Prostate gland (tissue), 2 donors: Measurements from ENCODE around the gene TRAF3. TPM values are rescaled to one million over a fixed set of nuclear protein-coding genes. Genes with fewer than 3 reads are reported as not detected.

Source experiments
- DNase-seq: peaks from one replicate; pipeline ENCODE4 v3.0.0-alpha.2; 2019; ENCODE audit warnings: low spot score
- H3K27ac ChIP-seq, 2 donors: fragments of 200-600 bp; sonication (generic); 2 replicates each; pipeline ENCODE4 v1.5.1; 2017 to 2019
- H3K27me3 ChIP-seq: fragments of 200-600 bp; sonication (generic); replicated peaks from 2 replicates; pipeline ENCODE4 v1.5.1; 2019; ENCODE audit not compliant: insufficient read depth
- H3K36me3 ChIP-seq, 2 donors: fragments of 200-600 bp; sonication (generic); 1 replicate in 1 of 2; 2 replicates in 1 of 2; pipeline versions ENCODE4 v1.5.1 to v1.8.1; 2017 to 2019
- H3K4me1 ChIP-seq: fragments of 200-600 bp; sonication (generic); replicated peaks from 2 replicates; pipeline ENCODE4 v1.5.1; 2019
- H3K4me3 ChIP-seq, 2 donors: fragments of 200-600 bp; sonication (generic); 2 replicates each; pipeline ENCODE4 v1.5.1; 2017 to 2019
- H3K9me3 ChIP-seq: fragments of 200-600 bp; sonication (generic); 2 replicates; pipeline ENCODE4 v1.5.1; 2017
- POLR2A ChIP-seq: fragments of 450-650 bp; IDR thresholded peaks from one replicate; pipeline ENCODE4 v1.6.1; 2016; ENCODE audit warnings: antibody characterized with exemption, mild to moderate bottlenecking
- POLR2AphosphoS5 ChIP-seq: sonication (generic); formaldehyde crosslinking; IDR thresholded peaks from one replicate; pipeline ENCODE4 v1.6.1; 2017; ENCODE audit warnings: antibody characterized with exemption
- WGBS: methylation state at CpG from one replicate; pipeline ENCODE4 v1.1.5; 2018; 5-methylcytosine and 5-hydroxymethylcytosine counted together
- intact Hi-C: fragments of 100-400 bp; cut with DNase I; formaldehyde crosslinking; loops from one replicate; pipeline ENCODE4 v1.14.2; 2022
- total RNA-seq, 2 donors: library from RNA; depleted of rRNA; stranded (reverse); fragments of >200 nt; gene quantifications; one replicate each; pipeline ENCODE4 v1.1.0, GENCODE V29; 2016
- TF ChIP-seq, protein P1 (sequence below), 4 experiments: fragments of 200-600 bp in 2 of 4; fragments of 450-650 bp in 2 of 4; sonication (generic) in 2 of 4; IDR thresholded peaks; 1 replicate in 3 of 4; 2 replicates in 1 of 4; pipeline ENCODE4 v1.5.1; 2016 to 2019; ENCODE audit warnings: antibody characterized with exemption in 4 of 4, mild to moderate bottlenecking in 2 of 4, moderate library complexity in 2 of 4

The TRAF3 gene
- total RNA-seq, 2 donors from 2014 or later: 8.3 to 22.0 TPM

DNA sequence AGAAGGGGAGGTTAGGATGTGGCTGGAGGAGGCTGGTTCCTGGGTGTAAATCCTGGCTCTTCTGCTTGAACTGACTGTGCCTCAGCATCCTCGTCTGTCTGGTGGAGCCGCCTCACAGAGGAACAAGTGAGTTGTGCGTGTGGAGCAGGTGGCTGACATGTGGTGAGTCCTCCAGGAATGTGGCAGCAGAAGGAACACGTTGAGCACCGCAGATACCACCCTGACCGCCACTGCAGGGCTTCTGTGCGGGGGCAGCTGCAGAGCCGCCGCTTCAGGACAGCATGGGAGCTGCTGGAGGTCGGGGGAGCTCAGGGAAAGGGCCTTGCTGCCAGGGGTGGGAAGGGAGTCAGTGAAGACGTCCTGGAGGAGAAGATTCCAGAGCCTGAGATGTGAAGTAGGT, 48.9 kb downstream of the TRAF3 start:
- Histone ChIP-seq H3K9me3 (no peaks in the 10 kb centered on the region), H3K27me3 (no peaks in the 10 kb centered on the region), H3K4me1 (no peaks in the 10 kb centered on the region), H3K4me3 (no peak overlapping the region), H3K27ac (no peak overlapping the region), H3K36me3 (no peaks in the 10 kb centered on the region)
- intact Hi-C loops: no loop called here
- DNase-seq: no peak
- WGBS: 89% methylated on average over 11 of the region's 11 CpGs
- TF ChIP-seq, protein P1, sequence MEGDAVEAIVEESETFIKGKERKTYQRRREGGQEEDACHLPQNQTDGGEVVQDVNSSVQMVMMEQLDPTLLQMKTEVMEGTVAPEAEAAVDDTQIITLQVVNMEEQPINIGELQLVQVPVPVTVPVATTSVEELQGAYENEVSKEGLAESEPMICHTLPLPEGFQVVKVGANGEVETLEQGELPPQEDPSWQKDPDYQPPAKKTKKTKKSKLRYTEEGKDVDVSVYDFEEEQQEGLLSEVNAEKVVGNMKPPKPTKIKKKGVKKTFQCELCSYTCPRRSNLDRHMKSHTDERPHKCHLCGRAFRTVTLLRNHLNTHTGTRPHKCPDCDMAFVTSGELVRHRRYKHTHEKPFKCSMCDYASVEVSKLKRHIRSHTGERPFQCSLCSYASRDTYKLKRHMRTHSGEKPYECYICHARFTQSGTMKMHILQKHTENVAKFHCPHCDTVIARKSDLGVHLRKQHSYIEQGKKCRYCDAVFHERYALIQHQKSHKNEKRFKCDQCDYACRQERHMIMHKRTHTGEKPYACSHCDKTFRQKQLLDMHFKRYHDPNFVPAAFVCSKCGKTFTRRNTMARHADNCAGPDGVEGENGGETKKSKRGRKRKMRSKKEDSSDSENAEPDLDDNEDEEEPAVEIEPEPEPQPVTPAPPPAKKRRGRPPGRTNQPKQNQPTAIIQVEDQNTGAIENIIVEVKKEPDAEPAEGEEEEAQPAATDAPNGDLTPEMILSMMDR (IDR thresholded peaks at IDR 0.05): no peak

DNA sequence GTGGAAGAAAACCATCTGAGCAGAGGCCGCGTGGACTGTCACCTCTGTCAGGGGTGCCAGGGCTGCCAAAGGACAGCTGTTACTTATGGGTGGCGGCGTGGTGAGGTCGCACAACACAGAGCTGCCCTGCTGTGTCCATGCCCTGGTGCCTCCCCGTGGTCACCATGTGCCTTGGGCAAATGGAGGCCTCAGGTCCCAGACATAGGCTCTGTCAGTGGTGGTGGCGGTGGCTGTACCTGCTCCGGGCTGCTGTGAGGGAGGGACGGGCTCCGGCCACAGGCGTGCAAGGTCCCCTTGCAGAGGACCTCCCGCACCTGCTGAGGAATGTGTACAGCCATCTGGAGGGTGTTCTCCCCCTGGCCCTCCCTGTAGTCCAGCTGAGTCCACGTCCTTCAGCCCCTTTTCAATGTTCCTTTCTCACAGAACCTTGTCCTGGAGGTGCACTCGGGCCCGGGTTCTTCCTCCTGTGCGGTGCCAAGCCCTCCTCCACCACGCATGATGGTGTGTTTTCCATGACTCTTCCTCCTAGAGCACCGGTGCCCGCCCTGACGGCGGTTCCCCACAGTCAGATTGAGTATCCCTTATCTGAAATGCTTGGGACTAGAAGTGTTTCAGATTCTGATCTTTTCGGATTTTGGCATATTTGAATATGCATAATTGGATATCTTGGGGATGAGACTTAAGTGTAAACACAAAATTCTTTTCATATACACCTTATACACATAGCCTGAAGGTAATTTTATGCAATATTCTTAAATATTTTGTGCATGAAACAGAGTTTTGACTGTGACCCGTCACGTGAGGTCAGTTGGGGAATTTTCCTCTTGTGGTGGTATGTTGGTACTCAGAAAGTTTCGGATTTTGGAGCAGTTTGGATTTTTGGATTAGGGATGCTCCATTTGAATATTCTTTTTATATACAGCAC, 49.8 kb downstream of the TRAF3 start:
- 91% methylated on average over 25 of the region's 25 CpGs for WGBS
- Histone ChIP-seq H3K4me1 (no peaks in the 10 kb centered on the region), H3K27ac (no peak overlapping the region), H3K4me3 (no peak overlapping the region), H3K36me3 (no peaks in the 10 kb centered on the region), H3K9me3 (no peaks in the 10 kb centered on the region), H3K27me3 (no peaks in the 10 kb centered on the region)
- intact Hi-C loops: no loop called here
- DNase-seq: no peak
- TF ChIP-seq POLR2AphosphoS5: no peak
- TF ChIP-seq POLR2A: no peak
- TF ChIP-seq, protein P1 (IDR thresholded peaks at IDR 0.05): no peak

DNA sequence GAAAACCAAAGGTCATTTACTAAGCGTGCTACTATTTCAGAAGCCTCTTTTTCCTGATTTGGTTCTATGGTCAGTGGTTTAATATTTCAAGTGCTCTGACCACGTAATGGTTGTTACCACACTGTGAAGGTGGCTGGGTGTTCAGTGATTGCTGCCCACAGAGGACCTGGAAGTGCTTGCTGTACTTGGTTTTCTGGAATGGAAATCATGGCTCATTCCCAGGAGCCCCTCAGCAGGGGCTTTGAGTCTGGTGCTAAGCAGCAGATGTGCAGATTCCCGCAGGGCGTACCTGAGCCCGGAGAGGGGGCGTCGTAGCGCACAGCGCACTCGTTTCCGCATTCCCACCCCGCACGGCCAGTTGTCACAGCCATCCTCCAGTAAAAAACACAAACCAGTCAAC, 50.5 kb downstream of the TRAF3 start:
- intact Hi-C loops: no loop called here
- Histone ChIP-seq H3K27me3 (no peaks in the 10 kb centered on the region), H3K36me3 (no peaks in the 10 kb centered on the region), H3K27ac (no peak overlapping the region), H3K4me3 (no peak overlapping the region), H3K9me3 (no peaks in the 10 kb centered on the region), H3K4me1 (no peaks in the 10 kb centered on the region)
- 40% methylated on average over 13 of the region's 13 CpGs for WGBS
- no peak for DNase-seq
- no peak for TF ChIP-seq POLR2A
- TF ChIP-seq, protein P1 (IDR thresholded peaks at IDR 0.05): no peak
- TF ChIP-seq POLR2AphosphoS5: no peak

DNA sequence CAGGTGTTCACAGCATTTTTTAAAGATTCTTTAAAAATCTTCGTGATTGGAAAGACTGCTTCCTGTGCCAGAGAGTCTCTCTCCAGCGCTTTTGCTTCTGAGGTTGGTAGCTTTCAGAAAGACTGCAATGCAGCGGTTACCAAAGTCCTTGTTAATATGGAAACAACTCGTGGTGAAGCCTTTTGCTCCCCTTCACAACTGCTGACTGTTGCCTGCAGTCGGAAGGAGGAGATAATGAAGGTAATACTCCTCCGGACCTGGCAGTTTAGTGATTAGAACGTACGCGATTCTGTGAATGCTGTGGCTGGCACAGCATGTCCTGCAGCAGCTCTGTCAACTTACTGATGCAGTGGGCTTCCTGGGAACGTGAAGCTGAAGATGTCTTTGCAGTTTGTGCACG, 50.9 kb downstream of the TRAF3 start:
- H3K27ac ChIP-seq: no peak overlapping the region
- no peak for DNase-seq
- no peaks in the 10 kb centered on the region for H3K27me3 ChIP-seq
- no peak overlapping the region for H3K4me3 ChIP-seq
- no peaks in the 10 kb centered on the region for H3K4me1 ChIP-seq
- intact Hi-C loops: no loop called here
- H3K9me3 ChIP-seq: no peaks in the 10 kb centered on the region
- TF ChIP-seq POLR2A (no peak), POLR2AphosphoS5 (no peak)
- TF ChIP-seq, protein P1 (IDR thresholded peaks at IDR 0.05): no peak
- 30% methylated on average over 11 of the region's 11 CpGs for WGBS
- H3K36me3 ChIP-seq: no peaks in the 10 kb centered on the region

DNA sequence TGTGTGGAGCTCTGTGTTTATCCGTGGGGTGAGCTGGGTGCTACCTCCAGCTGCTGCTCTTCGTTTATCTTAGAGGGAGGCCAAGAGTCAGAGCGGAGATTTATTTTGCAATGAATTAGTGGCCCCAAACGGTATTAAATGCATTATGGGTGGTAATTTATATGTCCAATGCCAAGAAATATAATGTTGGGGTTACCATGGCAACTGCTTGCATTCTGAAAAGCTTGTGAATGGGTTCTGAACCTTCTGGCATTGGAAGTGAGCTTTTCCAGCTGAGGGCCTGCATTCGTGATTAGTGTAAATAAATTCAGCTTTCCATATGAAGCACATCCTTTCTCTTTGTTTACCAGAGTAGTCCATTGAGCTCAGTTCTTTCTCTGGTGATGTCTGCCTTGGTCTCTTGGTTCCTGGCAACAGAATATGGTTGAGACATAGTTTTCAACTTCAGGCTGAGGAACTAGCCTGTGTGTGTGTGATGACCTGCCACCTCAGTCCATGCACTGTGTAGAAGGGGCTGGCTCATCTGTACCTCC, 51.8 kb downstream of the TRAF3 start:
- H3K36me3 ChIP-seq: no peaks in the 10 kb centered on the region
- H3K27me3 ChIP-seq: no peaks in the 10 kb centered on the region
- no peaks in the 10 kb centered on the region for H3K9me3 ChIP-seq
- H3K27ac ChIP-seq: no peak overlapping the region
- no peaks in the 10 kb centered on the region for H3K4me1 ChIP-seq
- DNase-seq: no peak
- intact Hi-C loops: no loop called here
- no peak overlapping the region for H3K4me3 ChIP-seq
- 48% methylated on average over 5 of the region's 5 CpGs for WGBS
- TF ChIP-seq POLR2A: no peak
- no peak for TF ChIP-seq POLR2AphosphoS5
- TF ChIP-seq, protein P1 (IDR thresholded peaks at IDR 0.05): no peak
